ENCODE data around the gene RDH5.

GRCh38 chr12:55737581-55738122 is 17.5 kb downstream of the RDH5 start:
- TF ChIP-seq CTCF (IDR thresholded peaks at IDR 0.05) (no peak), POLR2A (IDR thresholded peaks at IDR 0.05) (no peak)
